ENCODE measurements around the gene PRXL2C.

The PRXL2C gene

GRCh38 chr9:96612105-96612965, 42.8 kb downstream of the PRXL2C start:
- DNase-seq (ENCODE audit: low read depth in 2 of 2): no peak

- no peak for DNase-seq (ENCODE audit: low read depth in 2 of 2)
These were observed 43.8 kb downstream of the PRXL2C start for GRCh38 chr9:96611302-96611701.

GRCh38 chr9:96609732-96610131, 45.4 kb downstream of the PRXL2C start:
- no peak for DNase-seq (ENCODE audit: low read depth in 2 of 2)

GRCh38 chr9:96607971-96608370, 47.1 kb downstream of the PRXL2C start:
- DNase-seq (ENCODE audit: low read depth in 2 of 2): no peak

GRCh38 chr9:96605328-96605727, 49.8 kb downstream of the PRXL2C start:
- no peak for DNase-seq (ENCODE audit: low read depth in 2 of 2)

GRCh38 chr9:96604004-96604319, 51.2 kb downstream of the PRXL2C start:
- no peak for DNase-seq (ENCODE audit: low read depth in 2 of 2)

- DNase-seq (ENCODE audit: low read depth in 2 of 2): no peak
These were observed 51.7 kb downstream of the PRXL2C start for GRCh38 chr9:96603305-96604003.

- DNase-seq (ENCODE audit: low read depth in 2 of 2): no peak
These were observed 55.8 kb downstream of the PRXL2C start for GRCh38 chr9:96599298-96599697.

GRCh38 chr9:96596601-96597111, 58.5 kb downstream of the PRXL2C start:
- no peak for DNase-seq (ENCODE audit: low read depth in 2 of 2)
